Pons (tissue), 1 donor: ENCODE results near the gene CCDC12.

Source experiments
- DNase-seq: peaks from one replicate; pipeline ENCODE4 v3.0.0-alpha.2; 2016; ENCODE audit warnings: low spot score

CCDC12 gene

GRCh38 chr3:46976326-46977190 is at the start of gene CCDC12:
CCDC12 (minus strand) TSS chr3:46976745; CDS start chr3:46976732, 13 bp downstream.
- DNase-seq: peak; percentile 100

- no peak for DNase-seq
These were observed 48.4 kb upstream of the CCDC12 start for GRCh38 chr3:47024932-47025331.

GRCh38 chr3:47022641-47023071 is 46.1 kb upstream of the CCDC12 start:
- no peak for DNase-seq

- DNase-seq: no peak
These were observed 43.8 kb upstream of the CCDC12 start for GRCh38 chr3:47020311-47020710.

- DNase-seq: no peak
These were observed 42.7 kb upstream of the CCDC12 start for GRCh38 chr3:47019201-47019600.

GRCh38 chr3:47018269-47018611 is 41.7 kb upstream of the CCDC12 start:
- DNase-seq: no peak

- DNase-seq: no peak
These were observed 41.1 kb upstream of the CCDC12 start for GRCh38 chr3:47017504-47018268.

- no peak for DNase-seq
These were observed 40.4 kb upstream of the CCDC12 start for GRCh38 chr3:47016934-47017435.

- no peak for DNase-seq
These were observed 39.8 kb upstream of the CCDC12 start for GRCh38 chr3:47016086-47016933.

GRCh38 chr3:47015151-47015550 is 38.6 kb upstream of the CCDC12 start:
- no peak for DNase-seq

- DNase-seq: no peak
These were observed 37.5 kb upstream of the CCDC12 start for GRCh38 chr3:47014036-47014435.

GRCh38 chr3:47013231-47013630 is 36.7 kb upstream of the CCDC12 start:
- no peak for DNase-seq

GRCh38 chr3:47012342-47013230 is 36.0 kb upstream of the CCDC12 start:
- DNase-seq: no peak

- no peak for DNase-seq
These were observed 34.8 kb upstream of the CCDC12 start for GRCh38 chr3:47011371-47011770.

GRCh38 chr3:47010910-47011309 is 34.4 kb upstream of the CCDC12 start:
- DNase-seq: no peak

GRCh38 chr3:47010111-47010712 is 33.7 kb upstream of the CCDC12 start:
- no peak for DNase-seq

GRCh38 chr3:47009225-47010110 is 32.9 kb upstream of the CCDC12 start:
- peak; percentile 86 for DNase-seq

- no peak for DNase-seq
These were observed 32.3 kb upstream of the CCDC12 start for GRCh38 chr3:47008851-47009224.

- DNase-seq: no peak
These were observed 31.8 kb upstream of the CCDC12 start for GRCh38 chr3:47008234-47008796.
